Stimulated activated CD8-positive, alpha-beta memory T cell treated with anti-CD3 and anti-CD28 coated beads, Interleukin-7, amount 100 ng/mL, for 48 hours (primary cell): ENCODE measurements around the gene SLC25A51.

ENCODE experiments used
- DNase-seq, 2 donors: peaks; one replicate each; pipeline ENCODE4 v3.0.0-alpha.2; 2020; ENCODE audit warnings: low read depth in 1 of 2; ENCODE audit errors: extremely low read depth in 1 of 2

SLC25A51 gene

DNA sequence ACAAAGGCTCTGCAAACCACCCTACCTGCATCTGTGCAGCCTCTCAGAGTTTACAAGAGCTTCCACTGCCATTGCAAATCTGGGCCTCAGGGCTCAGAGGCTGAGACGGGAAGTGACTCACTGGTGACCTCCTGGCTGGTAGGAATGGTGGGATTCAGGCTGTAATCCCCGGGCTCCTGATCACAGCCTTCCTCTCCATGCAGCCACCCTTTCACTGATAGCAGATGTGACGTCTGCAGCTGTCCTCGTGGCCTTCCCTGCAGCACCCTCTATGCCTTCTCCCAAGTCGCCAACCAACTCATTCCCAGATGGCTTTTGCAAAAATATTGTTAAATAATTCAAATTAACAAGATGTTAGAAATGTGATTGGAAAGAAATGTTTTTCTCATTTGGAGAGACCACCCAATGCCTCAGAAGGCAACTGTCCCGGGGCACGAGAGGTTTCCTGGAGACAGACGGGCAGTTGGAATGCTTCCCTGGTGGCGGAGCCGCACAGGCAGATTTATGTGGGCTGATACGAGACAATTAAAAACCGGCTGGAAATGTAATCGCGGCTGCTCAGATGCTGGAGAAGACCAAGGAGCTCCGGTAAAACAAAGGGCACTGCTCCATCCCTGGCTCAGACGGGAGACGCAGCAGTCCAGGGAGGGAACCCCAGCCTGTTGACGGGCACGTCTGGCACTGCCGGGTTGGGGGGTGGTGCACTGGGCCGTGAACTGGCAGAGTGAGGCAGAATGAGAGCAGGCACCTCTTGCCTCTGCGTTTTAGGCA lies 34.4 kb upstream of the SLC25A51 start:
- no peak for DNase-seq

DNA sequence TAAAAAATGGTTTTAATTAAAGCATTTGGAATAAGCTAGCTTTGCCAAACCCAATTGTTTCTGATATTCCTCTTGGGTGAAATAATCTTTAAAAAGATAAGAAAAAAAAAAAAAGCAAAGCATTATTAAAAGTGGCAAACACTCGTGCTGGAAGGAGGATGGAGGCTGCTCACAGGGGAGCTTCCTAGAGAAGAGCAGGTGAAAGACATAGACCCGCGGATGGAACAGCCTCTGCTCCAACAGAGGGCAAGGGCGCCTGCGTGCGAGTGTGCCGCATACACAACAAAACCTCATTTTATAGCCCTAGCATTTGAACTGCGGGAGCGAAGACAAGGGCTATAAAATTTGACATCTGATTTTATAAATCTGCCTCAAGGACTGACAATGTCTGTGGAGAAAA lies 33.4 kb upstream of the SLC25A51 start:
- DNase-seq, result no peak

GRCh38 chr9:37936965-37937364 lies 33.0 kb upstream of the SLC25A51 start:
- no peak for DNase-seq

GRCh38 chr9:37936376-37936775 lies 32.4 kb upstream of the SLC25A51 start:
- DNase-seq, result no peak

- no peak for DNase-seq
Observed at GRCh38 chr9:37935096-37935495, 31.2 kb upstream of the SLC25A51 start.

GRCh38 chr9:37931592-37931991 lies 27.7 kb upstream of the SLC25A51 start:
- no peak for DNase-seq

DNA sequence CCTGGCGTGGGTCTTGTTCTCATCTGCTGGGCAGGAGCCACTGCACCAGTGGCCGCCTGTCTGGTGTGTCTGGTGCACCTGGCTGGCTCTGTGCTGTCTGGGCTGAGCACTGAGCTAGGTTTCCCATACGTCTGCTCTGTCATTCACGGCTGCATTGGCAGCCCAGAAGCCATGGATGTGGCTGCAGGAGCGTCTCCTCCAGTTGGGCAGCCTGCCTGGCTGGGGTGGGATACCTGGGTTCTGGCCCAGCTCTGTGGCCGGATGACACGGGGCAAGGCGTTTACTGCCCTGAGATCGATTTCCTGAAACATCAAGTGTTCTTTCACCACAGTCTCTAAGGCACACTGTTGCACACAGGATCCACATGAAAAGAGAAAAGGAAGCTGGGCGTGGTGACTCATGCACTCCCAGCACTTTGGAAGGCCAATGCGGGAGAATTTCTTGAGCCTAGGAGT lies 25.5 kb upstream of the SLC25A51 start:
- DNase-seq, result no peak

DNA sequence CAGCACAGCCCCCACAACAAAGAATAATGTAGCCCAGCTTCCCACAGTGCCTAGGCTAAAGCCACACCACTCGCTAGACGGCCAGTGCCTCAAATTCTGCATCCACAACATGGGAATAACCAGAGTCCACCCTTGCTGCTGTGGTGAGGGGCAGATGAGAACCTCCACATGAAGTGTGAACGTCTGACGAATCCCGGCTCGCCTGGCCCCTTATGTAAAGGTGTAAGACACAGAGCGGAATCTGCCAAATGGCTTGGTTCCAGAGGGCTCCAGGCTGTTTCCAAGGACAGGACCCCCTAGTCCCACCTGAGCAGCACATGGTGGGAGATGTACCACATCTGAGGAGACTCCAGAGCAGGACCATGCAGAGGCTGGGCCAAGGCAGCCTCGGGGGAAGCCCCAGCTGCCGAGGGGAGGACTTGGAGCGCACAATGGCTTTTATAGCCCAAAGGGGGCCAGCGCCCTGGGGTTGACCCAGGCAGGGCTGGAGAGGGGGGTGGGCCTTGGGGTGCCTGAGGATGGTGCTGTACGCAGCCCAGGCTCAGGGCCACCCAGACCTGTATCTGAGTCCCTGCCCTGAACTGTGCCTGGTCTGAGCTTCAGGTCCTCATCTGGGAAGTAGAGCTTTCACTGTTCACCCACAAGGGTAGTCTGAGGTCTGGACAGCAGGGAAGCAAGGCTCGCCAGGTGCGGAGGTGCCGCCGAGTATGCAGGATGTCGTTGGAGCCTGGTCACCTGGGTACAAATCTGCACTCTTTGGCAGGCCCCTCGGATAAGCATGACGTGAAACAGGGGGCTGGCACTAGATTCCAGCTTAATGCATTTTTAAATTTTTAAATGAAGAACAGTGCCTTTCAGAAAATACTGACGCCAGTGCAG lies 24.9 kb upstream of the SLC25A51 start:
- no peak for DNase-seq

- DNase-seq, result no peak
Observed at GRCh38 chr9:37927601-37928551, 23.9 kb upstream of the SLC25A51 start.

- no peak for DNase-seq
Observed at GRCh38 chr9:37927132-37927531, 23.2 kb upstream of the SLC25A51 start.

- no peak for DNase-seq
Observed at GRCh38 chr9:37926737-37927118, 22.8 kb upstream of the SLC25A51 start.

DNA sequence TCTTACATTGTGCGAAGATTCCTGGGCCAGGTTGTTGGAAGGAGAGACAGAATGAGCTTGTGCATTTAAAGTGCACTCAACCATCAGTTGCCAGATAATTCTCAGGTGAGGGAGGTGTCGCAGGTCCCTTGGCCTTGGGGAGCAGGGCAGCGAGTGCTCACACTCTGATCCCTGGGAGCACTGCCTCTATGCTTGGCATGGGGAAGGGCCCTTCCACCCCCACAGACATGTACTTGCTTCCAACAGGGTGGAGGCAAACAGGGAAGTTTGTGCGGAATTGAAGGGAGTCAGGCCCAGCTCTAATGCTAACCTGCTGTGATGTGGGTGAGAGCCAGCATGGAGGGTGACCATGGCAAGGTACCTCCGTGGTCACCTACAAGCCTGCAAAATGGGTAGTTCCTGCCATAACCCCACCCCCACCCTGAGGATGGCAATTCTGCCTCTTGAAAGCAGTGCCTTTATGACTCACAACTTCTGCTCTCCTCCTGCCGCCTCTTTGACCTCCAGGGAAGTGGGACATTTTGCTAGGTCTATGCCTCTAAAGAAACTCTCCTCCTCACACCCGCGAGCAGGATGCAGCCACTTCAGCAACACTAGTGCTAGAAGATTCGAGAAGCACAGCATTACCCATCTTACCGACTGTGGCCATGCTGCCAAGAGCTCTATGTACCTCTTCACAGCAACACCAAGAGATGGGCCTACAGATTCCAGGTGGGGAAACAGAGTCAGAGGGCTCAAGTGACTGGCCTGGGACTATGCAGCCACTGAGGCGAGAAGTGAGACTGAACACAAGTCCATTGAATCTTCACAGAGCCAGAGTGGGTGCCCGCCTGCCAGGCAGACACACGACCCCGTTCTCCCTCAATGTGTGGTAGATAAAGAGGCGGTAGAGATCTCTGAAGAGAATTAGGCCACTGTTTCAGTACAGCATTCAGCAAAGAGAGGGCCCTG lies 22.1 kb upstream of the SLC25A51 start:
- DNase-seq, result no peak

GRCh38 chr9:37925006-37925405 lies 21.1 kb upstream of the SLC25A51 start:
- no peak for DNase-seq

- DNase-seq, result no peak
Observed at GRCh38 chr9:37924538-37924937, 20.6 kb upstream of the SLC25A51 start.

DNA sequence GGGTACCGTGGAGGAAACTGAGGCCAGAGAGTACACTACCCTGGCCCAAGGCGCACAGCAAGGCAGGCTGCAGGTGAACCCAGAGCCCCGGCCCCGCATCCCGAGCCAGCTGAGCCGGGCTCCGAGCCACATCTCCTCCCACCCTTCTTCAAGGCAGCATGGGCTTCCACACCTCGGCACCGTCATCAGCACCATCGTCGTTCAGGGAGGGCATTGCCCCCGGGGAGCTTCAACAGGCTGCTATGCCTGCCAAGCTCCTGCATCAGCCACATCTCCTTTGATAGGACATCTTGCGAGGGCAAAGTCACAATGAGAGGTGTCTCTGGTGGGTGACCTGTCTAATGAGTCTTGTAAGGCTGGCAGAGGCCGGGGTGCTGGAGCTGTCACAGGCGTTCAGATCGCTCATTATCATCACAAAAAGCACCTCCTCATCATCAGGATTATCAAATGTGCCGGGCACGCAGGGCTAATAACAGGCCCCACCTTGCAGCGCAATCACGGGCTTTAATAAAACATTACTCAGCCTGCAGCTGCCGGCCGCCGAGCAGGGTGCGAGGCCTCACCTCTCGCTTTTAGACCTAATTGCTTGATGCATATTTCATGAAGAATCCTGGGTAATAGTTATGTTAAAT lies 20.0 kb upstream of the SLC25A51 start:
- no peak for DNase-seq

- DNase-seq, result no peak
Observed at GRCh38 chr9:37923118-37923795, 19.3 kb upstream of the SLC25A51 start.

- no peak for DNase-seq
Observed at GRCh38 chr9:37922363-37923117, 18.6 kb upstream of the SLC25A51 start.
